ENCODE measurements around the gene FOXJ3.

Gene FOXJ3

DNA sequence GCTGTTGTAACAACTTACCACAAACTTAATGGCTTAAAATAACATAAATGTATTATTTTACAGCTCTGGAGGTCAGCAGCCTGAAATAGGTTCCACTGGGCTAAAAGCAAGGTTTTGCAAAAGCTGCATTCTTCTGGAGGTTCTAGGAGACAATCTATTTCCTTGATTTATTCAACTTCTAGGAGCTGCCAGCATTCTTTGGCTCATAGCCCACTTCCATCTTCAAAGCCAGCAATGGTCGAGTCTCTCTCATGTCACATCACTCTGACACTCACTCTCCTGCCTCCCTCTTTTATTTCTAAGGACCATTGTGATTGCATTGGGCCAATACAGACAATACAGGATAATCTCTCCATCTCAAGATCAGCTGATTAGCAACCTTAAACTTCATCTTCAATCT is 15.1 kb upstream of the FOXJ3 start:
- no peak overlapping the region for H3K4me3 ChIP-seq (ENCODE audit: low read depth, low read length)
- DNase-seq (ENCODE audit: low read depth): peak; percentile 7
- TF ChIP-seq, protein P1, sequence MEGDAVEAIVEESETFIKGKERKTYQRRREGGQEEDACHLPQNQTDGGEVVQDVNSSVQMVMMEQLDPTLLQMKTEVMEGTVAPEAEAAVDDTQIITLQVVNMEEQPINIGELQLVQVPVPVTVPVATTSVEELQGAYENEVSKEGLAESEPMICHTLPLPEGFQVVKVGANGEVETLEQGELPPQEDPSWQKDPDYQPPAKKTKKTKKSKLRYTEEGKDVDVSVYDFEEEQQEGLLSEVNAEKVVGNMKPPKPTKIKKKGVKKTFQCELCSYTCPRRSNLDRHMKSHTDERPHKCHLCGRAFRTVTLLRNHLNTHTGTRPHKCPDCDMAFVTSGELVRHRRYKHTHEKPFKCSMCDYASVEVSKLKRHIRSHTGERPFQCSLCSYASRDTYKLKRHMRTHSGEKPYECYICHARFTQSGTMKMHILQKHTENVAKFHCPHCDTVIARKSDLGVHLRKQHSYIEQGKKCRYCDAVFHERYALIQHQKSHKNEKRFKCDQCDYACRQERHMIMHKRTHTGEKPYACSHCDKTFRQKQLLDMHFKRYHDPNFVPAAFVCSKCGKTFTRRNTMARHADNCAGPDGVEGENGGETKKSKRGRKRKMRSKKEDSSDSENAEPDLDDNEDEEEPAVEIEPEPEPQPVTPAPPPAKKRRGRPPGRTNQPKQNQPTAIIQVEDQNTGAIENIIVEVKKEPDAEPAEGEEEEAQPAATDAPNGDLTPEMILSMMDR (conservative IDR thresholded peaks at IDR 0.05; ENCODE audit: low read depth, low read length): no peak

DNA sequence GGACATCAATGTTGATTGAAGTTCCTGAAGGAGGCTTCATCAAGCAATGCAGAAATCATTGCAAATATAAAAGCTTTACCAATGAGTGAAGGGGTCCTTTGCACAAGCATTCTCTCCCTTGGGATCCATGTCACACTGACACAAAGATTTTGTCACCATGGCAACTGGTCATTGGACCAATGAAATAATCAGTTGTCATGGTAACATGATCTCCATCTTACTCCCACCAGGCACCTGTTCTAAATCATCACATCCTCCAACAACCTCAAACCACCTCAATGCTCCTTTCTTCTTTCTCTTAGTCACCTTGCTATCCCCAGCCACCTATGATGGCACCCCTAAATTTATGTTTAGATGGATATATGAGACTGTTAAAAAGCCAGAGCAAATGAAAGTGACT is 13.5 kb upstream of the FOXJ3 start:
- TF ChIP-seq, protein P1 (conservative IDR thresholded peaks at IDR 0.05; ENCODE audit: low read depth, low read length): no peak
- H3K4me3 ChIP-seq (ENCODE audit: low read depth, low read length): no peak overlapping the region
- no peak for DNase-seq (ENCODE audit: low read depth)

DNA sequence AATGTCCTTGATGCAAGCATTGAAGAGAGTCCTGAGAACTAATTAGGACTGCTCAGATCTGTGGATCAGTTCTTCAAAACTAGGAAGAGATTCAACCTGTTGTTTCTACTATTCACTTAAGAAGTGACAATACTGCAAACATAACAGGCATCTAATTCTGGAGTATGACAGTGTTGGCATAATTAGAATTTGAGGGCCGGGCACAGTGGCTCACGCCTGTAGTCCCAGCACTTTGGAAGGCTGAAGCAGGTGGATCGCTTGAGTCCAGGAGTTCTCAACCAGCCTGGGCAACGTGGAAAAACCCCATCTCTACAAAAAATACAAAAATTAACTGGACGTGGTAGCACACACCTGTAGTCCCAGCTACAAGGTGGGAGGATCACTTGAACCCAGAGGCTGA is 8.0 kb upstream of the FOXJ3 start:
- no peak overlapping the region for H3K4me3 ChIP-seq (ENCODE audit: low read depth, low read length)
- no peak for DNase-seq (ENCODE audit: low read depth)
- TF ChIP-seq, protein P1 (conservative IDR thresholded peaks at IDR 0.05; ENCODE audit: low read depth, low read length): no peak

DNA sequence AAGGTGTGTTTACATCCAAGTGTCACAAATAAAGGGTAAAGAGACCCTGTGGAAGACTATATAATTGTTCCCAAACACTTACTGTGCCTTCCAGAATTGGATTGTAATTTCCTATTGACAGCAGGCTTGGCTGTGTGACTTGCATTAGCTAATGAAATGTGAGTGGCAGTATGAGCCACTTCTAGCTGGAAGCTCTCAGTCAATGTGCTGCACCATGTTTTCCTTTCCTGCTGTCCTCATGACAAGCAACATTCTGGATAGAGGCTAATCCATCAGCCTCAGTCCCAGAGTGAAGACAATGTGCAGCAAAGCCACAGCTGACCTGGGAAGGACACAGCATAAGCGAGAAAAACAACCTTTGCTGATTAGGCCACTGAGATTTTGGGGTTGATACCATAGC is 5.9 kb upstream of the FOXJ3 start:
- H3K4me3 ChIP-seq (ENCODE audit: low read depth, low read length): no peak overlapping the region
- no peak for DNase-seq (ENCODE audit: low read depth)
- TF ChIP-seq, protein P1 (conservative IDR thresholded peaks at IDR 0.05; ENCODE audit: low read depth, low read length): no peak

DNA sequence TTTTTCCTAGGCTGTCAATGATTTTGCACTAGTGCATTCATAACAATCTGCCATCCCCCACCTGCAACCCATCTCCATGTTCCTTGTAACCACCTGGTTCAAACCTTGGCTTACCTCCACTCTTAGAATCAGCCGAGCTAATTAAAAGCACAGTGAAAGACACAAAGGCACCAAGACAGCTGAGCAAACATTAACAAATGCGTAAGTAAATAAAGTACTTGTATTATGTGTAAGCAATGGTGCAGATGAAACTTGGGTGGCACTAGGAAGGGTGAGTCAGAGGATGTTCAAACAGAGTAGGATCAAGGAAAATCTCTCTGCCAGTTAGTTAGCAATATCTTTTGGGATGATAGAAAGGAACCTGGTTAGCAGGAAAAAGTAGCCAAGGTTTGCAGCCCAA is 5.1 kb upstream of the FOXJ3 start:
- H3K4me3 ChIP-seq (ENCODE audit: low read depth, low read length): no peak overlapping the region
- TF ChIP-seq, protein P1 (conservative IDR thresholded peaks at IDR 0.05; ENCODE audit: low read depth, low read length): no peak
- no peak for DNase-seq (ENCODE audit: low read depth)

DNA sequence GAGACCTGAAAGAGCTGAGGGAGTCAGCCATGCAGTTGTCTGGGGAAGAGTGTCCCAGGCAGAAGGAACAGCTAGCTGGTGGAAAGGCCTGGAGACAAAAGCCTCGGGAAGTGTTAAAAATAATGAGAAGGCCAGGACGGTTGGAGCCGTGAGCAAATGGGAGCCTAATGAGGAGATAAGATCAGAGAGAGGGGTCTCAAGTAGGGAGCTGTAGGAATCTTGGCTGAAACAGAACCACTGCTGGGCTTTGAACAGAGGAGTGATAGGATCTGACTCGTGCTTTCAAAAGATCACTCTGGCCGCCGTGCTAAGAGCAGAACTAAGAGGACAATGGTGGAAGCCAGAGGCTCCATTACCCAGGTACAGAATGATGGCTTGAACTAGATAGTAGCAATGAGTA is 1.9 kb upstream of the FOXJ3 start:
- TF ChIP-seq, protein P1 (conservative IDR thresholded peaks at IDR 0.05; ENCODE audit: low read depth, low read length): no peak
- H3K4me3 ChIP-seq (ENCODE audit: low read depth, low read length): no peak overlapping the region

DNA sequence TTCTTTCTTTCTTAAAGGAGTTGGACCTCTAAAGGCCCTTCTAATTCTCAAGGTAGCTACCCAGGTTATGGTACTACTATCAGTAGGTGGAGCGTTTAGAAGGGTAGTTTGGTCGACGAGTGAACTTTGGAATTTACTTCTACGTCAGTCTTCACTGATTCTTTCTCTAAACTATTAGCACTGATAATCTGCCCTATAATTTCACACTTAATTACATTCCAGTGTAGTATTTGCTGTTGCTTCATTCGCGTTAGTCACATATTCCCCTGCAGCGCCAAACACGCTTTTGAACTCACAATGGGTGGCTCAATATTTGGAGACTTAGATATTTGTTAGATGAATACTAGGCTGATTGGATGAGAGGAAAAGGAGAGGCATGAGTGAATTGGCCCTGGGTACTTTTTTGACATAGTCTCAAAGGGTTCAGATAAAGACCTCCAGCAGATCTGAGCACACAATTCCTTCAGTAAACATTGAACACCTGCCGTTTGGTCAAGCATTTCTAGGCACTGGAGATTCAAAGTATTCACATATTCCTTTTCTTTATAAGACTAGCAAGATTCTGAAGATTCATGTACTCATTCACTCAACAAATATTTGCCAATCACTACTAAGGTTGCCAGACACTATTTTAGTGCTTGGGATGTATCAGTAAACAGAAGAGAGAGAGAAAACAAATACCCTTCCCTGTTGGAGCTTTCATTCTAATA is 929 bp upstream of the FOXJ3 start:
- peak; percentile 73 for DNase-seq (ENCODE audit: low read depth)
- peak overlapping the region; percentile 96 for H3K4me3 ChIP-seq (ENCODE audit: low read depth, low read length)
- TF ChIP-seq, protein P1 (conservative IDR thresholded peaks at IDR 0.05; ENCODE audit: low read depth, low read length): no peak

More for the DNA sequence above, 1.9 kb upstream of the FOXJ3 start:
- DNase-seq (ENCODE audit: low read depth): no peak
